ENCODE results near the gene MCRIP1.
A peak's percentile ranks its signal among the peaks of the same experiment; 100 is the strongest.

Gene MCRIP1

GRCh38 chr17:81802856-81803643 is 30.0 kb downstream of the MCRIP1 start:
- no peak for DNase-seq

GRCh38 chr17:81802048-81802758 is 30.9 kb downstream of the MCRIP1 start:
- DNase-seq: no peak

GRCh38 chr17:81801327-81801726 is 31.8 kb downstream of the MCRIP1 start:
- no peak for DNase-seq

GRCh38 chr17:81794509-81794908 is 38.6 kb downstream of the MCRIP1 start:
- peak; percentile 31 for DNase-seq

- DNase-seq: no peak
Observed at GRCh38 chr17:81794074-81794476, 39.0 kb downstream of the MCRIP1 start.

- no peak for DNase-seq
Observed at GRCh38 chr17:81792675-81793615, 40.1 kb downstream of the MCRIP1 start.

Data from NCI-H226 (cell line).